Astrocyte (in vitro differentiated cells and primary cell): ENCODE data around the gene RAB40C. TPM values are rescaled to one million over a fixed set of nuclear protein-coding genes. Genes with fewer than 3 reads are reported as not detected.

Source experiments
- DNase-seq: peaks from one replicate; pipeline ENCODE4 v3.0.0-alpha.2; 2010; ENCODE audit warnings: low read depth
- FAIRE-seq: peaks from 2 replicates; lab custom pipeline; 2011; peaks lifted over from hg19 to GRCh38; lab: Jason Lieb, UNC
- H2AFZ ChIP-seq: 2 replicates; pipeline ENCODE4 v1.6.0; 2012; ENCODE audit warnings: low read depth, low read length, inconsistent platforms
- H3K27ac ChIP-seq: 2 replicates; pipeline ENCODE4 v1.5.1; 2011; ENCODE audit warnings: low read depth, low read length, inconsistent platforms
- H3K27me3 ChIP-seq: 2 replicates; pipeline ENCODE4 v1.6.0; 2011; ENCODE audit warnings: low read length, inconsistent platforms; ENCODE audit not compliant: insufficient read depth
- H3K36me3 ChIP-seq: 2 replicates; pipeline ENCODE4 v1.5.1; 2011; ENCODE audit warnings: low read length, inconsistent platforms; ENCODE audit not compliant: insufficient read depth
- H3K4me1 ChIP-seq: 2 replicates; pipeline ENCODE4 v1.5.1; 2011; ENCODE audit warnings: low read length, inconsistent platforms; ENCODE audit not compliant: insufficient read depth
- H3K4me2 ChIP-seq: 2 replicates; pipeline ENCODE4 v1.6.0; 2012; ENCODE audit warnings: low read length, inconsistent platforms
- H3K4me3 ChIP-seq: 2 replicates; pipeline ENCODE4 v1.5.1; 2011; ENCODE audit warnings: low read depth, mild to moderate bottlenecking, low read length, inconsistent platforms; ENCODE audit not compliant: insufficient read depth
- H3K79me2 ChIP-seq: 2 replicates; pipeline ENCODE4 v1.6.0; 2012; ENCODE audit warnings: mild to moderate bottlenecking, low read length, inconsistent platforms; ENCODE audit not compliant: insufficient read depth
- H3K9ac ChIP-seq: 2 replicates; pipeline ENCODE4 v1.6.0; 2012; ENCODE audit warnings: mild to moderate bottlenecking, low read length, inconsistent platforms
- H3K9me3 ChIP-seq: 2 replicates; pipeline ENCODE4 v1.5.1; 2012; ENCODE audit warnings: low read depth, mild to moderate bottlenecking, low read length, inconsistent platforms; ENCODE audit not compliant: insufficient read depth
- H4K20me1 ChIP-seq: 2 replicates; pipeline ENCODE4 v1.6.0; 2012; ENCODE audit warnings: low read length, inconsistent platforms; ENCODE audit not compliant: insufficient read depth
- H3K27ac Mint-ChIP-seq: one replicate; pipeline ENCODE4 v1.8.0; 2021; ENCODE audit warnings: mild to moderate bottlenecking, mixed read lengths; ENCODE audit not compliant: unreplicated experiment
- H3K27me3 Mint-ChIP-seq: one replicate; pipeline ENCODE4 v1.8.0; 2021; ENCODE audit warnings: low read depth, mixed read lengths; ENCODE audit not compliant: unreplicated experiment
- H3K36me3 Mint-ChIP-seq: one replicate; pipeline ENCODE4 v1.8.0; 2021; ENCODE audit warnings: low read depth, mixed read lengths; ENCODE audit not compliant: unreplicated experiment
- H3K4me1 Mint-ChIP-seq: one replicate; pipeline ENCODE4 v1.8.0; 2021; ENCODE audit warnings: low read depth, mixed read lengths; ENCODE audit not compliant: unreplicated experiment
- H3K4me3 Mint-ChIP-seq: one replicate; pipeline ENCODE4 v1.8.0; 2021; ENCODE audit warnings: mild to moderate bottlenecking, moderate library complexity, mixed read lengths; ENCODE audit not compliant: unreplicated experiment
- H3K9me3 Mint-ChIP-seq: one replicate; pipeline ENCODE4 v1.8.0; 2021; ENCODE audit warnings: mild to moderate bottlenecking, mixed read lengths; ENCODE audit not compliant: unreplicated experiment
- EZH2 ChIP-seq: IDR thresholded peaks from 2 replicates; pipeline ENCODE4 v1.6.1; 2012; ENCODE audit warnings: mild to moderate bottlenecking, low read length, inconsistent platforms; ENCODE audit not compliant: insufficient read depth
- total RNA-seq: library from RNA; stranded (reverse); gene quantifications from 2 replicates; pipeline ENCODE4 v1.2.1, GENCODE V29; 2021
- TF ChIP-seq, protein P1 (sequence below): IDR thresholded peaks from 2 replicates; pipeline ENCODE4 v1.5.1; 2011; ENCODE audit warnings: low read depth, mild to moderate bottlenecking, inconsistent platforms, low read length, moderate library complexity; ENCODE audit not compliant: insufficient read depth

RAB40C gene
- total RNA-seq, 1 donor from 2014 or later: 13.0 TPM

DNA sequence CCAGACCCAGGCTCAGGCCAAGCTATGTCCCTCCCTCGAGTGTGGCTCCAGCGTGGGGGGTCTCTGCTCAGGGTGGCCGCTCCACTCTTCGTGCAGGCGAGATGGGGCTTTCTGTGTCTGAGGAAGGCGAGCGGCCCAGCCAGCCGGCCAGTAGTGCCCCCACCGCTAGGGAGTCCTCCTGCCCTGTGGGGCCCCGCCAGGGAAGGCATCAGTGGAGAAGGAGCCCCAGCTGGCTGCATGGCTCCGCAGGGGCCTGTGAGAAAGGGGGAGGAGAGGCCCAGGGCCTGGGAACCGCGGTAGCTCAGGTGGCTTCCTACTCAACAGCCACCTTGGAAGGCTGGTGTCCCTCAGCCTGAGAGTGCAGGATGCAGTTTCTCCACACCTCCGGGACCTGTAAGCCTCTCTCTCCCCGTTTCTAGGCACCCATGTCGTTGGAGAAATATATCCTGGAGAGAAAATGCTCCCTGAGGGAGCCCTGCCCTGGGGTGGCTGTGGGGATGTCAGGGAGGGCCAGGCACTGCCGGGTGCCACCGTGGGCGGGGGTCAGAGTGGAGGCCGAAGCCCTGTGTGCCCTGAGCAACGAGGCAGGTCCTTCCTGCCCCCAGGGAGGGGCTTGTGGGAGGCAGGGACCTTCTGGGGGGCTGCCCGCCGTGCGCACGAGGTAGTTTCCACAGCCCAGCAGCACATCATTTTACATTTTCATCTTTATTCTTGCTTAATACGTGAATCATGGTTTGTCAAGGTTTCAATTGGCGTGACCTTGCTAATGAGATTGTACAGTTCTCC, 16.8 kb upstream of the RAB40C start:
- Histone ChIP-seq H3K36me3 (peaks cover 5% of the 10 kb centered on the region), H3K4me2 (no peak overlapping the region), H3K9ac (no peak overlapping the region), H3K27me3 (no peaks in the 10 kb centered on the region), H3K79me2 (peaks cover 26% of the 10 kb centered on the region), H3K4me3 (no peak overlapping the region), H3K4me1 (peaks cover 12% of the 10 kb centered on the region), H3K27ac (no peak overlapping the region), H2AFZ (no peak overlapping the region), H3K9me3 (no peaks in the 10 kb centered on the region), H4K20me1 (peaks cover 32% of the 10 kb centered on the region)
- Mint-ChIP-seq H3K27me3 (no peaks in the 10 kb centered on the region), H3K9me3 (no peaks in the 10 kb centered on the region), H3K4me1 (peaks cover 11% of the 10 kb centered on the region), H3K36me3 (no peaks in the 10 kb centered on the region), H3K27ac (no peak overlapping the region), H3K4me3 (no peak overlapping the region)
- FAIRE-seq: no peak
- TF ChIP-seq, protein P1, sequence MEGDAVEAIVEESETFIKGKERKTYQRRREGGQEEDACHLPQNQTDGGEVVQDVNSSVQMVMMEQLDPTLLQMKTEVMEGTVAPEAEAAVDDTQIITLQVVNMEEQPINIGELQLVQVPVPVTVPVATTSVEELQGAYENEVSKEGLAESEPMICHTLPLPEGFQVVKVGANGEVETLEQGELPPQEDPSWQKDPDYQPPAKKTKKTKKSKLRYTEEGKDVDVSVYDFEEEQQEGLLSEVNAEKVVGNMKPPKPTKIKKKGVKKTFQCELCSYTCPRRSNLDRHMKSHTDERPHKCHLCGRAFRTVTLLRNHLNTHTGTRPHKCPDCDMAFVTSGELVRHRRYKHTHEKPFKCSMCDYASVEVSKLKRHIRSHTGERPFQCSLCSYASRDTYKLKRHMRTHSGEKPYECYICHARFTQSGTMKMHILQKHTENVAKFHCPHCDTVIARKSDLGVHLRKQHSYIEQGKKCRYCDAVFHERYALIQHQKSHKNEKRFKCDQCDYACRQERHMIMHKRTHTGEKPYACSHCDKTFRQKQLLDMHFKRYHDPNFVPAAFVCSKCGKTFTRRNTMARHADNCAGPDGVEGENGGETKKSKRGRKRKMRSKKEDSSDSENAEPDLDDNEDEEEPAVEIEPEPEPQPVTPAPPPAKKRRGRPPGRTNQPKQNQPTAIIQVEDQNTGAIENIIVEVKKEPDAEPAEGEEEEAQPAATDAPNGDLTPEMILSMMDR: no peak
- TF ChIP-seq EZH2: no peak
- DNase-seq: no peak

- H3K9ac ChIP-seq: no peak overlapping the region
- H3K9me3 ChIP-seq: no peaks in the 10 kb centered on the region
- no peaks in the 10 kb centered on the region for H3K27me3 Mint-ChIP-seq
- peaks cover 9% of the 10 kb centered on the region for H3K4me1 Mint-ChIP-seq
- H3K27ac Mint-ChIP-seq: no peak overlapping the region
- H3K9me3 Mint-ChIP-seq: no peaks in the 10 kb centered on the region
- peaks cover 9% of the 10 kb centered on the region for H3K4me1 ChIP-seq
- no peaks in the 10 kb centered on the region for H3K27me3 ChIP-seq
- FAIRE-seq: no peak
- H3K36me3 Mint-ChIP-seq: no peaks in the 10 kb centered on the region
- H4K20me1 ChIP-seq: peaks cover 32% of the 10 kb centered on the region
- H3K4me3 Mint-ChIP-seq: no peak overlapping the region
- H3K4me2 ChIP-seq: no peak overlapping the region
- TF ChIP-seq, protein P1: no peak
- TF ChIP-seq EZH2: no peak
- no peak overlapping the region for H3K27ac ChIP-seq
- DNase-seq: no peak
- H3K79me2 ChIP-seq: peaks cover 26% of the 10 kb centered on the region
- no peak overlapping the region for H3K4me3 ChIP-seq
- H2AFZ ChIP-seq: no peak overlapping the region
- H3K36me3 ChIP-seq: peaks cover 5% of the 10 kb centered on the region
Observed at GRCh38 chr16:574021-574760, 15.7 kb upstream of the RAB40C start.
